CD4-positive, alpha-beta T cell treated with Interferon gamma for 1 hour (primary cell): ENCODE data around the gene XPNPEP3.
"Not testable (repeated sequence)": the region's sequence is repeated elsewhere in the genome, so short reads cannot be mapped to it uniquely, and the experiment has no call there.

Source experiments
- DNase-seq: peaks from one replicate; pipeline ENCODE4 v3.0.0-alpha.2; 2020

XPNPEP3 gene

GRCh38 chr22:40862013-40862412 is 5.1 kb downstream of the XPNPEP3 start, which contains the start of gene DNAJB7:
Gene DNAJB7, minus strand, starts transcription at chr22:40862113. Its CDS starts 119 bp downstream, at chr22:40861994.
- no peak for DNase-seq

DNA sequence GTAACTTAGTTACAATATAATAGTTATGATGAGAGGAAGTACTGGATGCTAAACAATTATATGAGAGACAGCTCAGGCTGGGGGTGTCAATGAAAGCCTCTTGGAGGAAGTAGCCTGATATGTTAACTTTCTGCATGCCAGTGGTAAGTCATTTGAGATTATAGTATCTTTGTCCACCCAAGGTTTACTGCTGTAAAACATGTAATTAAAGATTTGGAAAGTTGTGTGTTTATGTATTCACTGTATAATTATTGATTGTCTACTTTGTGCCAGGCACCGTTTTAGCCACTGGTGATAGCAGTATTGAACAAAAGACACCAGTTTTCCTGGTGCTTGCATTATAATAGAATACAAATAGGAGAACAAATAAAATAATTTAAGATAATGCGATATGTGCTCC is 5.6 kb downstream of the XPNPEP3 start:
- no peak for DNase-seq

- no peak for DNase-seq
Observed at GRCh38 chr22:40867109-40867508, 10.2 kb downstream of the XPNPEP3 start.

DNA sequence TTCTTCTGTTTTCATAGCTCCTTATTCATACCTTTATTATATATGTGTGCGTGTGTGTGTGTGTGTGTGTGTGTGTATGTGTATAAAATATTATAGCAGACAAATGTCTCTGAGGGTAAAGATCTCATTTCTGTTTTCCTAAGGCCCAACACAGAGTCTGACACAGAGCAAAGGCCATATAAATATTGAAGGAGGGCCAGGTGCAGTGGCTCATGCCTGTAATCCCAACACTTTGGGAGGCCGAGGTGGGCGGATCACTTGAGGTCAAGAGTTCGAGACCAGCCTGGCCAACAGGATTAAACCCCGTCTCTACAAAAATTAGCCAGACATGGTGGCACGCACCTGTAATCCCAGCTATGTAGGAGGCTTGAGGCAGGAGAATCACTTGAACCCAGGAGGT is 11.4 kb downstream of the XPNPEP3 start:
- DNase-seq = not testable (repeated sequence)

DNA sequence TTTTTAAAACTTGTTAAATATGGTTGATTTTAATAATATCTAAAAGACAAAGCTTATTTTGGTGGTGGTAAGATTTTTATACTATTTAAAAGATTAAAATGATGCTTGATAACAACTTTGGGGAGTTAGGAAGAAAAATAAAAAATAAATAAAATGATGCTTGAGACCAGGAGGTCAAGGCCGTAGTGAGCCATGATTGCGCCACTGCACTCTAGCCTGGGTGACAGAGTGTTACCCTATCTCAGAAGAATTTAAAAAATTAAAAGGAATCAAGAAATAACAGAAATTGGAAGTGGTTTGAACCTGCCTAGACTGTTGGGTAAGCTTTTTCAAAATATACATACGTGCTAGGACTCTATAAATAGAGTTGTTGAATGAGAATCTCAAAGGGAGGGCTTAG is 17.1 kb downstream of the XPNPEP3 start:
- no peak for DNase-seq

DNA sequence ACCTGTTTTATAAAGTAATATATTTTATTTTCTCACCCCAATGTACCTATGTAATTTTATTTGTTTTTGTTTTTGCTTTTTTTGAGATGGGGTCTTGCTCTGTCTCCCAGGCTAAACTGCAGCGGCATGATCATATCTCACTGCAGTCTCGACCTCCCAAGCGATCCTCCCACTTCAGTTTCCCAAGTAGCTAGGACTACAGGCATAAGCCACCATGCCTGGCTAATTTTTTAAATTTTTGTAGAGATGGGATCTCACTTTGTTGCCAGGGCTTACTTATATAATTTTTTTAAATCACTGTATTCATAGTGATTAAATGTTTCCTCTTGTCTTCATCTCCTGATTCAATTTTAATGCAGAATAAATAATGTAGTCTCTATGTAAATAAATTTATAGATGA is 18.2 kb downstream of the XPNPEP3 start:
- no peak for DNase-seq

GRCh38 chr22:40876907-40877306 is 20.0 kb downstream of the XPNPEP3 start:
- DNase-seq = no peak

GRCh38 chr22:40877488-40877887 is 20.5 kb downstream of the XPNPEP3 start:
- no peak for DNase-seq

DNA sequence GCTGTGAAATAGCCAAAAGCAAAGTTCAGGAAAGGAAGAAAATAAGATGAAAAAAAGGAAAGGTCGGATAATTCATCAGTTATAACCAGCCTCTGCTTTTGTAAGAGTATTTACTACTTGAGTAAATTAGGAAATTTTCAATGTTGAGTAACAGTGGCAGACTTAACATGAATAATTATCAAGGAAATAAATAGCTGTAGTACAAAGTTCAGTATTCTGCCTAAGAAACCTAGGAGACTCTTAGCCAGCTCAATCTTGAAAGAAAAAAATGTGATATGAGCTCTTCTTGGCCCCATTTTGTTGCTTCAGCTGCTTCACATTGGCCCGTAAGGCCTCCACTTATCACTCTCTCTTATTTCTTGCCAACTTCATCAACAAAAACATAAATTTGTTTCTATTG is 22.0 kb downstream of the XPNPEP3 start:
- no peak for DNase-seq

DNA sequence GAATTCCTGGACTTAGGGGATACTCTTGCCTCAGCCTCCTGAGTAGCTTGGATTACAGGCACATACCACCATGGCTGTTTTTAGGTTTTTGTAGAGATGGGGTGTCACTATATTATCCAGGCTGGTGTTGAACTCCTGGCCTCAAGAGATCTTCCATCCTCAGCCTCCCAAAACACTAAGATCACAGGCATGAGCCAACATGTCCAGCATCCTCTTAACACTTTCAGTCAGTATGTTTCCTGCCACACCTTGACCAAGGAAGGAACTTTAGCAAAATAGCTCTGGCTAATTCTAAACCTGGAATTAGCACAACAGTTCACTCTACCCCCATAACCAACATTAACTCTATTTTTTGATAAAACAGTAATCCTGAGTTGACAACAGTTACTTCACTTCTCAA is 32.2 kb downstream of the XPNPEP3 start:
- DNase-seq = no peak

DNA sequence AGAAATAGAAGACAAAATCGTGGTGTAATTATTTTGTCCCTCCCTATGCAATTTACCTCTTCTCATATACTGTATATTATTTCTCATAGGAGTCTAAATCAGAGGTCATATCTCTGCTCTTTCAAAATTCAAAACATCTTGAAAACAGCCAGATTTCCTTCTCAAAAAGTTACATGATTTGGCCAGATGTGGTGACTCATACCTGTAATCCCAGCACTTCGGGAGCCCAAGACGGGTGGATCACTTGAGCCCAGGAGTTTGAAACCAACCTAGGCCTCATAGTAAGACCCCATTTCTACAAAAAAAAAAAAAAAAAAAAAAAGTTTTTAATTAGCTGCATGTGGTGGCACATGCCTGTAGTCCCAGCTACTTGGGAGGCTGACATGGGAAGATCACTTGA is 33.9 kb downstream of the XPNPEP3 start:
- no peak for DNase-seq

GRCh38 chr22:40894417-40894816 is 37.5 kb downstream of the XPNPEP3 start:
- no peak for DNase-seq

GRCh38 chr22:40898850-40899357 is 42.0 kb downstream of the XPNPEP3 start:
- no peak for DNase-seq

DNA sequence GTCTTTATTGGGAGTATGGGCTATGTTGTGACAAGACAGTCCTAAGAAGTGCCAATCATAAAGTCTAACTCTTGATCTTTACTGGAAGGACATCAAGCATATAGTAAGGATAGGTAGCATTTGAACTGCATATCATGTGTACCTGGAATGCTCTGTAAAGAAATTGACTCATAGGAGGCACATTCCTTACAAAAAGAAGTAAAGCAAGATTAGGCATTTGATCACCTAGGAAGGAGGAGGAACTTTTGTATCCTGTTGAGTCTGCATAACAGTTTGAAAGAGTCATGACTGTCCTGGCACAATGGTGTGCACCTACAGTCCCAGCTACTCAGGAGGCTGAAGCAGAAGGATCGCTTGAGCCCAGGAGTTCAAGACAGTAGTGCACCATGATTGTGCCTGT is 47.2 kb downstream of the XPNPEP3 start:
- DNase-seq = no peak

- DNase-seq = no peak
Observed at GRCh38 chr22:40908895-40909294, 51.9 kb downstream of the XPNPEP3 start.

- DNase-seq = no peak
Observed at GRCh38 chr22:40911772-40912171, 54.8 kb downstream of the XPNPEP3 start.

DNA sequence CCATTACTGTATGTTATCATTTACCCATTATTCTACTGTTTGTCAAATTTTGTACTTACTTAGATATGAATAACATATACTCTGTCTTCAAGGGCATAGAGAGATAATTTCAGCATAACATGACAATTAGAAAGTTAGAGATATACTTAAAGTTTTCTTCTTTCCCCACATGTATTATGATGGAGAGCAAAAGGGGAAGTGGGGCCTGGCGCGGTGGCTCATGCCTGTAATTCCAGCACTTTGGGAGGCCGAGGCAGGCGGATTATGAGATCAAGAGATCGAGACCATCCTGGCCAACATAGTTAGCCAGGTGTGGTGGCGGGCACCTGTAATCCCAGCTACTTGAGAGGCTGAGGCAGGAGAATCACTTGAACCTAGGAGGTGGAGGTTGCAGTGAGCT is 56.0 kb downstream of the XPNPEP3 start:
- not testable (repeated sequence) for DNase-seq

DNA sequence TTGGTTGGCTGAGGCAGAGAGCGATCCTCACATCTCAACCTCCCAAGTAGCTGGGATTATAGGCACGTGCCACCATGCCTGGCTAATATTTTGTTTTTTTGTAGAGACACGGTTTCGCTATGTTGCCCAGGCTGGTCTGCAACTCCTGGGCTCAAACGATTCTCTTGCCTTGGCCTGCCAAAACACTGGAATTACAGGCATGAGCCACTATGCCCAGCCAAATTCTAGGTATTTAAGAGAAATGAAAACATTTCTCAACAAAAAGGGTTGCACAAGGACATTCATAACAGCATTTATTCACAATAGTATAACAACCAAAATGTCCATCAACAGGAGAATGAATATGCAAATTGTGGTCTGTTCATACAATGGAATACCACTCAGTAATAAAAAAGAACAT is 62.5 kb downstream of the XPNPEP3 start:
- no peak for DNase-seq

DNA sequence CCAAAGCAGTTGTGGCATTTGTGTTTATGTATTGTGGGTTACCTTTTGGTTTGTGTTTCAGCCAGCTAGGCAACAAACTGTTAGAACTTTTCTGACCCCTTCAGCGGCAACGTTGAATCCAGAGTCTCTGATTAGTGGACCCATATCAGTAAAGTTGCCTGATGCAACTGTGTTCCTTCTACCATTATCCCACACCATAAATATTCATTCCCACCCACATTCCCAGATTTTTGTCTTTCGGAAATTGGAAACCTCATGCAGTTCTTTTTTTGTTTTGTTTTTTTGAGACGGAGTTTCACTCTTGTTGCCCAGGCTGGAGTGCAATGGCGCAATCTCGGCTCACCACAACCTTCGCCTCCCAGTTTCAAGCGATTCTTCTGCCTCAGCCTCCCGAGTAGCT is 63.6 kb downstream of the XPNPEP3 start:
- no peak for DNase-seq

DNA sequence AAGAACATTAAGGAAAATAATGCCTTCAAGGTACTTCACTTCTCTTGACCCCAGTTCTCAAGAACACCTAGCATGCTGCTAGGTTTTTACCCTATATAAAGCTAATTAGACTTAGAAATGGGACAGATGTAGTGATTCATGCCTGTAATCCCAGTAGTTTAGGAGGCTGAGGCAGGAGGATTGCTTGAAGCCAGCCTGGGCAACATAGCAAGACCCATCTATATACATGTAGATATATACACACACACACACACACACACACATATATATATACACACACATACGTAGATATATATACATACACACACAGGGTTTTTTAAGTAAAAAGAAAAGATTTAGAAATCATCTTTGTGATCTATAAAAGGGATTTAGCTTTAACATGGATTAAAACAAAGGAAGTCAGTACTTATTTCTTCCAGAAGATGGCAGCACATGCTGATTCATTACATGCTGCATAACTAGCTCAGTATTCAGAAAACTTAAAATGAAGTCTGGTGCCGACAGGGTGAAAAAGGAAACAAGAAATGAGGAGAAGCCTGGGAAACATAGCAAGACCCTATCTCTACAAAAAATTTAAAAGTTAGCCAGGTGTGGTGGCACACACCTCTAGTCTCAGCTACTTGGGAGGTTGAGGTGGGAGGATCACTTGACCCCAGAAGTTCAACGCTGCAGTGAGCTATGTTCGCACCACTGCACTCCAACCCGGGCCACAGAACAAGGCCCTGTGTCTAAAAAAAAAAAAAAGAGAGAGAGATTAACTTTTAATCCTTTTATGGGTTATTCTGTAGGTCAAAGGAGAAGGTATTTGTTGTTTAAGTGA is 65.7 kb downstream of the XPNPEP3 start:
- DNase-seq = no peak

- DNase-seq = no peak
Observed at GRCh38 chr22:40928657-40929056, 71.7 kb downstream of the XPNPEP3 start.

GRCh38 chr22:40932396-40932795 is 75.4 kb downstream of the XPNPEP3 start:
- DNase-seq = no peak

- DNase-seq = no peak
Observed at GRCh38 chr22:40939202-40939601, 82.3 kb downstream of the XPNPEP3 start.

DNA sequence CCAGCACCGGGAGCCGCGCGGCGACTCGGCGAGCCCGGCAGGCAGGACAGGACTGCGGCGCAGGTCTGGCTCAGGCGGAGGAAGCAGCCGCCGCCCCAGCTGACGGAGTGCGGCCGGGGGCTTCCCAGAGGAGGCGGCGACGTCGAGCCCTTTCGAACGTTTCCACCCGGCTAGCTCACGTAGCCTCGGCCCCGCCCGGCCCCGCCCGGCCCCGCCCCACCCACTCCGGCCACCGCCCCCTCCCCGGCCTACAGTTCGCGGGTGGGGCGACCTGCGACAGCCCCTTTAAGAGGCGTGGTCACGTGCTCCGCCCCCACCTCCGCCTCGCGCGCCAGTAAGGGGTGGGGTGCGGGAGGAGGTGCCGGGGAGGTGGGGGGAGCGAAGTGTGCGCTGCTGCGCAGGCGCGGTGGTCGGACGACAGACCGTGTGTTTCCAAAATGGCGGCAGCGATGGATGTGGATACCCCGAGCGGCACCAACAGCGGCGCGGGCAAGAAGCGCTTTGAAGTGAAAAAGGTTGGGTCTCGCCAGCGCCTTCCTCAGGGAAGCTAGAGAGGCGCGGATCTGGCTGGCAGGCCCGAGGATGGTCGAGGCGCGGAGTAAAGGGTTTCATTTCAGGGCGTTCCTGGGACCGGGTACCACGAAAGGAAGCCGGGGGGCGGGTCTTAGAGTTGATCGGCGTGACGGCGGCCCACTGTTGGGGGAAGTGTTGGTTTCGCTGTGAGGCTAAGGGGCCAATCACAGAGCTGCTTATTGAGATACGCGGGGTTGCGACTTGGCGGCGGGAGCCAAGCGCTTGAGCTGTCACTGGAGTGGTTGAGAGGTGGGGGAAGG is 94.2 kb downstream of the XPNPEP3 start, which contains the start of gene RBX1:
Gene RBX1 (plus strand): TSS at position 417 of the 833 bp plus-strand sequence. CDS start 21 bp downstream, at position 438.
- peak; percentile 98 for DNase-seq
